DND-41 (cell line): ENCODE results near the gene NYNRIN.

Source experiments
- ATAC-seq: fragments of 200-7000 bp; cut with Tn5 transposase; 3 replicates; pipeline ENCODE4 v1.9.1; 2021; ENCODE audit warnings: low read depth; ENCODE audit not compliant: insufficient read depth
- DNase-seq: peaks from one replicate; pipeline ENCODE4 v3.0.0-alpha.2; 2020
- H2AFZ ChIP-seq: 2 replicates; pipeline ENCODE4 v1.6.0; 2012; ENCODE audit warnings: low read depth, low read length
- H3K27ac ChIP-seq: 2 replicates; pipeline ENCODE4 v1.5.1; 2012; ENCODE audit warnings: low read length, inconsistent platforms
- H3K27me3 ChIP-seq: fragments of 200-600 bp; sonication (generic); 2 replicates; pipeline ENCODE4 v1.6.0; 2012; ENCODE audit warnings: low read length, mild to moderate bottlenecking, inconsistent platforms; ENCODE audit not compliant: insufficient read depth, poor library complexity
- H3K36me3 ChIP-seq: 2 replicates; pipeline ENCODE4 v1.5.1; 2012; ENCODE audit warnings: low read length, inconsistent platforms; ENCODE audit not compliant: insufficient read depth
- H3K4me1 ChIP-seq: 2 replicates; pipeline ENCODE4 v1.5.1; 2012; ENCODE audit warnings: mild to moderate bottlenecking, low read length; ENCODE audit not compliant: insufficient read depth
- H3K4me2 ChIP-seq: 2 replicates; pipeline ENCODE4 v1.6.0; 2012; ENCODE audit warnings: mild to moderate bottlenecking, moderate library complexity, low read length, inconsistent platforms; ENCODE audit not compliant: insufficient read depth
- H3K4me3 ChIP-seq, 2 experiments: fragments of 200-600 bp in 1 of 2; shearing (Covaris generic) in 1 of 2; 2 replicates each; pipeline ENCODE4 v1.5.1; 2012 to 2016; ENCODE audit warnings: inconsistent platforms in 2 of 2, low read length in 2 of 2, mild to moderate bottlenecking in 2 of 2, low read depth in 1 of 2, moderate library complexity in 1 of 2
- H3K79me2 ChIP-seq: 2 replicates; pipeline ENCODE4 v1.6.0; 2012; ENCODE audit warnings: low read length, inconsistent platforms; ENCODE audit not compliant: insufficient read depth
- H3K9ac ChIP-seq: 2 replicates; pipeline ENCODE4 v1.6.0; 2012; ENCODE audit warnings: low read depth, mild to moderate bottlenecking, inconsistent platforms, low read length, moderate library complexity
- H3K9me3 ChIP-seq: 2 replicates; pipeline ENCODE4 v1.5.1; 2012; ENCODE audit warnings: low read length, moderate library complexity, mild to moderate bottlenecking, inconsistent platforms; ENCODE audit not compliant: insufficient read depth, severe bottlenecking
- H4K20me1 ChIP-seq: 2 replicates; pipeline ENCODE4 v1.6.0; 2012; ENCODE audit warnings: low read length; ENCODE audit not compliant: insufficient read depth
- EZH2 ChIP-seq: IDR thresholded peaks from 3 replicates; pipeline ENCODE4 v1.6.1; 2012; ENCODE audit warnings: borderline replicate concordance, low read depth, mild to moderate bottlenecking, moderate library complexity, low read length, inconsistent platforms; ENCODE audit not compliant: severe bottlenecking
- TF ChIP-seq, protein P1 (sequence below): IDR thresholded peaks from 2 replicates; pipeline ENCODE4 v1.5.1; 2012; ENCODE audit warnings: borderline replicate concordance, low read length, moderate library complexity, mild to moderate bottlenecking; ENCODE audit not compliant: poor library complexity, severe bottlenecking; ENCODE audit errors: extremely low read depth

Gene NYNRIN

DNA sequence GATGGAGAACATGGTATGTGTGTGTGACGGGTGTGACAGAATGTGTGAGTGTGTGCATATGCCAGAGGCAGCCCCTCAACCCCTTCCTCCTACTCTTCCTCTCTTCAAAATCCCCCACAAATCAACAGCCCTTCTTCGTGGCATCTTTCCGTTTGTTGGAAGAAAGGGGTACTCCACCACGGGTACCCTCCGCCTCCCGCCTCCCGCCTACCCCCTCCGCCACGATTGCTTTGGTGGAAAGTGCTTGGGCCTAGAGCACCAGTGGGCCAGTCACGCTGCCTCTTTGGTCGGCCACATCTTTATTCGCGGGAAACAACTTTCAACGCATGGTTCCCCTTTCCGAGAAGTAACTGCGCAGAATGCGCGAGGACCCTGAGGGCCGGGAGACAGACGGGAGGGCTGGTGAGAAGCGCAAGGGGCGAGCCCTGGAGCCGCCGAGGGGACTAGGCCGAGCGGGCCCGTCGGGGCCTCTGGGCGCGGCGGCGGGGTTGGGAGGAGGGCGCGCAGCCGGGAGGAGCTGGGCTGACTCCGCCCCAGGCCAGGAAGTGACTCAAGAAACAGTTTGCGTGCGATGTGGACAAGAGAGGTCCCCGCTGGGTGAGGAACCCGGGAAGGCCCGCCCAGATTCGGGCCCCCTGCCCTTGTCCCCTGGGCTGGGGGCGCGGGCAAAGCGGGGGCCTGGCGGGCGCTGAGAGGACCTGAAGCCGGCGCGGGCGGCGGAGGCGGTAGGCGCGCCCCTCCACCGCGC, 30.8 kb downstream of the NYNRIN start, which contains the start of the genes CBLN3 and KHNYN:
Gene CBLN3, minus strand, starts transcription at position 274 of the 748 bp plus-strand sequence. CDS start 614 bp downstream, outside the sequence.
Gene KHNYN, plus strand, starts transcription at position 560 of the 748 bp plus-strand sequence. CDS start 777 bp downstream, outside the sequence.
- Histone ChIP-seq H3K79me2 (peaks cover 28% of the 10 kb centered on the region), H3K4me2 (peak within 1 kb of the TSS; percentile 97), H2AFZ (peak within 1 kb of the TSS; percentile 97), H3K27me3 (no peaks in the 10 kb centered on the region), H3K4me1 (peaks cover 43% of the 10 kb centered on the region), H3K27ac (peak within 1 kb of the TSS; percentile 90), H3K9me3 (no peaks in the 10 kb centered on the region), H3K36me3 (peaks cover 39% of the 10 kb centered on the region), H4K20me1 (peaks cover 27% of the 10 kb centered on the region), H3K9ac (peak within 1 kb of the TSS; percentile 94), H3K4me3 (peak within 1 kb of the TSS; percentile 93 to 96; a peak in 3 of 4 replicates)
- DNase-seq (peak; percentile 90), ATAC-seq (peak; percentile 90)
- no peak for TF ChIP-seq EZH2
- TF ChIP-seq, protein P1, sequence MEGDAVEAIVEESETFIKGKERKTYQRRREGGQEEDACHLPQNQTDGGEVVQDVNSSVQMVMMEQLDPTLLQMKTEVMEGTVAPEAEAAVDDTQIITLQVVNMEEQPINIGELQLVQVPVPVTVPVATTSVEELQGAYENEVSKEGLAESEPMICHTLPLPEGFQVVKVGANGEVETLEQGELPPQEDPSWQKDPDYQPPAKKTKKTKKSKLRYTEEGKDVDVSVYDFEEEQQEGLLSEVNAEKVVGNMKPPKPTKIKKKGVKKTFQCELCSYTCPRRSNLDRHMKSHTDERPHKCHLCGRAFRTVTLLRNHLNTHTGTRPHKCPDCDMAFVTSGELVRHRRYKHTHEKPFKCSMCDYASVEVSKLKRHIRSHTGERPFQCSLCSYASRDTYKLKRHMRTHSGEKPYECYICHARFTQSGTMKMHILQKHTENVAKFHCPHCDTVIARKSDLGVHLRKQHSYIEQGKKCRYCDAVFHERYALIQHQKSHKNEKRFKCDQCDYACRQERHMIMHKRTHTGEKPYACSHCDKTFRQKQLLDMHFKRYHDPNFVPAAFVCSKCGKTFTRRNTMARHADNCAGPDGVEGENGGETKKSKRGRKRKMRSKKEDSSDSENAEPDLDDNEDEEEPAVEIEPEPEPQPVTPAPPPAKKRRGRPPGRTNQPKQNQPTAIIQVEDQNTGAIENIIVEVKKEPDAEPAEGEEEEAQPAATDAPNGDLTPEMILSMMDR = no peak

DNA sequence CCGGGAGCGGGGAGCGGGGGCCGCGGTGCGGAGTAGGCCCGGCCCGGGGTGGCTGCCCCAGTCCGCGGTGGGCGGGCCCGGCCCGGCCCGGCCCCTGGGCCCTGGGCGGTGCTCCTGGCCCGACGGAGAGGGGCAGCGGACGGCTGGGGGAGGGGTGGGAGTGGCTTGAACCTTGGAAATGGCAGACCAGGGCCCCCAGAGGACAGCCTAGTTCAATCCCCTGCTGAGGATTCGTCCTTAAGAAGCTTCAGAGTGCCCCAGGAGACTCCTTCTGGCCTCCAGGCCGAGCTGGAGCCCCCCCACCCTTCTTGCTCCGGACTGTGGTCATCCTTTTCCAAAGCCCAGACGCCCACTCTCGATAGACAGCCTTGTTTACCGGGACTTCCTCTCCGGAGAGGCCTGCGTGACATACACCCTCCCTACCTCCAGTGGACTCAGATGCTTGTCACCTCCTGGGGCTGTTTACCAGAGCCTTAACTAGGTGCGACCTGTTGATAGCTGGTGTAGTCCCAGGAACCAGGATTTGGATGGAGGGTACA, 31.4 kb downstream of the NYNRIN start:
- H2AFZ ChIP-seq = peak overlapping the region; percentile 97
- H3K4me2 ChIP-seq = peak overlapping the region; percentile 97
- peaks cover 27% of the 10 kb centered on the region for H4K20me1 ChIP-seq
- H3K27me3 ChIP-seq = no peaks in the 10 kb centered on the region
- H3K4me1 ChIP-seq = peaks cover 41% of the 10 kb centered on the region
- H3K36me3 ChIP-seq = peaks cover 40% of the 10 kb centered on the region
- H3K79me2 ChIP-seq = peaks cover 28% of the 10 kb centered on the region
- peak overlapping the region; percentile 90 for H3K27ac ChIP-seq
- H3K4me3 ChIP-seq = peak overlapping the region; percentile 93 to 96; a peak in 3 of 4 replicates
- H3K9ac ChIP-seq = peak overlapping the region; percentile 94
- DNase-seq = peak; percentile 39
- H3K9me3 ChIP-seq = no peaks in the 10 kb centered on the region
- no peak; the same call in 2 of the 3 replicates for ATAC-seq
- TF ChIP-seq, protein P1 = no peak
- no peak for TF ChIP-seq EZH2

DNA sequence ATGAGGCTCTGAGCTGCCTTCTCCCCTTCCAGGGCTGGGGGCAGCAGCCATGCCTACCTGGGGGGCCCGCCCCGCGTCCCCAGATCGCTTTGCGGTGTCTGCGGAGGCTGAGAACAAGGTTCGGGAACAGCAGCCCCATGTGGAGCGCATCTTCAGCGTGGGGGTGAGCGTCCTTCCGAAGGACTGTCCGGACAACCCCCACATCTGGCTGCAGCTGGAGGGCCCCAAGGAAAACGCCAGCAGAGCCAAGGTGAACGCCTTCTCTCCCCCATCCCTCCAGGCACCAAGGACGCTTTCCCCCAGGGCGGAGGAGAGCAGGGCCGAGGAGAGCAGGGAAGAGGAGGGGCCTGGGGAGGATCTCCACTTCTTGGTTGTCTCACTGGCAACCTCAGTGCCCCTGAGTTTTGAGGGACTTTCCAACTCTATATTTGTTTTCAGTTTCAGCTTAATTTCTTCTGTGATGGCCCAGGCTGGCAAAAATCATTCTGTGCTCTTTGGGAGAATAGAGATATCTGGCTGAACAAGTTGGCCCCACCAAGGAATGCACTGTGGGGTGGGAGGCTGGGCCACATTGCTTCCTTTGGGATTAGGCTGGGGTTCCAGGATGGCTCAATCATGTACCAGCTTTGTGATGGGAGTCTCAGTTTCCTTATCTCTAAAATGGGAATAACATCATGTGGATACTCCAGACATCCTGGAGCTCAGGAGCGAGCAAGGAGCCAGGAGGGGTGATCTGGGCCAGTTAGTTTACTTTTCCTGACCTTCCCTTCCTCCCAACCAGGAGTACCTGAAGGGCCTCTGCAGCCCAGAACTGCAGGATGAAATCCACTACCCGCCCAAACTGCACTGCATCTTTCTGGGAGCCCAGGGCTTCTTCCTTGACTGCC, 32.1 kb downstream of the NYNRIN start:
- ATAC-seq (no peak), DNase-seq (no peak)
- Histone ChIP-seq H3K9me3 (no peaks in the 10 kb centered on the region), H4K20me1 (peaks cover 27% of the 10 kb centered on the region), H3K79me2 (peaks cover 28% of the 10 kb centered on the region), H3K36me3 (peaks cover 46% of the 10 kb centered on the region), H3K4me3 (peak overlapping the region; percentile 93 to 96; a peak in 3 of 4 replicates), H3K27ac (peak overlapping the region; percentile 90), H3K4me1 (peaks cover 36% of the 10 kb centered on the region), H3K9ac (peak overlapping the region; percentile 94), H3K4me2 (peak overlapping the region; percentile 97), H2AFZ (no peak overlapping the region), H3K27me3 (no peaks in the 10 kb centered on the region)
- TF ChIP-seq, protein P1 = no peak
- no peak for TF ChIP-seq EZH2
